ENCODE data around the gene TP53RK. TPM values are rescaled to one million over a fixed set of nuclear protein-coding genes. Genes with fewer than 3 reads are reported as not detected.
"Not testable (repeated sequence)": the region's sequence is repeated elsewhere in the genome, so short reads cannot be mapped to it uniquely, and the experiment has no call there.

TP53RK gene
- total RNA-seq, 1 donor: 21.0 TPM

DNA sequence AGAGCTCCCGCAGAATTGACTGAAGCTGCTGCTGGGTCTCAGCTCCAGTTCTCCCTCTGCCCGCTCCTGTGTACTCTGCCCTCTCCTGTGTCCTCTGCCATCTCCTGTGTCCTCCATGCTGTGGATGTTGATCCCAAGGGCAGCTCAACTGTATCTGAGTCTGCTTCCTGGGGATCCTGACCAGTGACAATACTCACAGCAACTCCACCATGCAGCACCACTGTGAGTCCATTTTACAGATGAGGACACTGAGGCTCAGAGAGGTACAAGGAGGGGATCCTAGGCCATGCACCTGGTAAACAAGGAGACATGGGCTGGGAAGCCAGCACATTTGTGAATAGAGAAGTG lies 8.6 kb downstream of the TP53RK start:
- no peaks in the 10 kb centered on the region for H3K9me3 ChIP-seq (ENCODE audit: low read depth, low read length)
- peaks cover 13% of the 10 kb centered on the region for H3K36me3 ChIP-seq (ENCODE audit: insufficient read depth, low read length)
- no peaks in the 10 kb centered on the region for H3K27me3 ChIP-seq (ENCODE audit: insufficient read depth, low read length)
- H2AFZ ChIP-seq (ENCODE audit: low read length): no peak overlapping the region
- no peak overlapping the region for H3K4me3 ChIP-seq (ENCODE audit: insufficient read depth, low read length)
- no peaks in the 10 kb centered on the region for H3K4me1 ChIP-seq (ENCODE audit: insufficient read depth, low read length)
- H3K79me2 ChIP-seq (ENCODE audit: insufficient read depth, low read length): peaks cover 25% of the 10 kb centered on the region
- H4K20me1 ChIP-seq (ENCODE audit: insufficient read depth, low read length): peaks cover 23% of the 10 kb centered on the region
- TF ChIP-seq, protein P1, sequence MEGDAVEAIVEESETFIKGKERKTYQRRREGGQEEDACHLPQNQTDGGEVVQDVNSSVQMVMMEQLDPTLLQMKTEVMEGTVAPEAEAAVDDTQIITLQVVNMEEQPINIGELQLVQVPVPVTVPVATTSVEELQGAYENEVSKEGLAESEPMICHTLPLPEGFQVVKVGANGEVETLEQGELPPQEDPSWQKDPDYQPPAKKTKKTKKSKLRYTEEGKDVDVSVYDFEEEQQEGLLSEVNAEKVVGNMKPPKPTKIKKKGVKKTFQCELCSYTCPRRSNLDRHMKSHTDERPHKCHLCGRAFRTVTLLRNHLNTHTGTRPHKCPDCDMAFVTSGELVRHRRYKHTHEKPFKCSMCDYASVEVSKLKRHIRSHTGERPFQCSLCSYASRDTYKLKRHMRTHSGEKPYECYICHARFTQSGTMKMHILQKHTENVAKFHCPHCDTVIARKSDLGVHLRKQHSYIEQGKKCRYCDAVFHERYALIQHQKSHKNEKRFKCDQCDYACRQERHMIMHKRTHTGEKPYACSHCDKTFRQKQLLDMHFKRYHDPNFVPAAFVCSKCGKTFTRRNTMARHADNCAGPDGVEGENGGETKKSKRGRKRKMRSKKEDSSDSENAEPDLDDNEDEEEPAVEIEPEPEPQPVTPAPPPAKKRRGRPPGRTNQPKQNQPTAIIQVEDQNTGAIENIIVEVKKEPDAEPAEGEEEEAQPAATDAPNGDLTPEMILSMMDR (IDR thresholded peaks at IDR 0.05; ENCODE audit: extremely low read depth, low read depth, low read length): no peak
- H3K27ac ChIP-seq (ENCODE audit: low read depth, low read length): no peak overlapping the region
- no peak for DNase-seq (ENCODE audit: insufficient read length, low spot score, missing footprints)
- no peak overlapping the region for H3K4me2 ChIP-seq (ENCODE audit: insufficient read depth, low read length)

DNA sequence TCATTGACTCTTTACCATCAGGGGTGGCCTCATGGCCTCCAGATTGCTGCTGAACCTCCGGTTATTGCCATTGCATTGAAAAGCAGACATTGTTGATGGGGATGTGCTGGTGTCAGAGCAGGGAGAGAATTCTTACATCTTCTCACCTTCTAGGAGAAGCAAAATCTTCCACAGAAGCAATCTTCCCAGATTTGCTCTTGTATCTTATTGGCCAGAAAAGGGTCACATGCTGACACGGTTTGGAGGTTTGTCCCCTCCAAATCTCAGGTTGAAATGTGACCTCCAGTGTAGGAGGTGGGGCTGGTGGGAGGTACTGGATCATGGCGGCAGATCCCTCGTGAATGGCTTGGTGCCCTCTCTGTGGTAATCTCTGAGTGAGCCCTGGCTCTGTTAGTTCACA lies 10.7 kb downstream of the TP53RK start:
- no peak overlapping the region for H3K4me3 ChIP-seq (ENCODE audit: insufficient read depth, low read length)
- no peak overlapping the region for H3K4me2 ChIP-seq (ENCODE audit: insufficient read depth, low read length)
- peaks cover 6% of the 10 kb centered on the region for H3K36me3 ChIP-seq (ENCODE audit: insufficient read depth, low read length)
- H3K9me3 ChIP-seq (ENCODE audit: low read depth, low read length): no peaks in the 10 kb centered on the region
- no peak overlapping the region for H3K27ac ChIP-seq (ENCODE audit: low read depth, low read length)
- no peaks in the 10 kb centered on the region for H3K27me3 ChIP-seq (ENCODE audit: insufficient read depth, low read length)
- H3K4me1 ChIP-seq (ENCODE audit: insufficient read depth, low read length): no peaks in the 10 kb centered on the region
- H2AFZ ChIP-seq (ENCODE audit: low read length): no peak overlapping the region
- TF ChIP-seq, protein P1 (IDR thresholded peaks at IDR 0.05; ENCODE audit: extremely low read depth, low read depth, low read length): no peak
- peaks cover 6% of the 10 kb centered on the region for H3K79me2 ChIP-seq (ENCODE audit: insufficient read depth, low read length)
- peaks cover 23% of the 10 kb centered on the region for H4K20me1 ChIP-seq (ENCODE audit: insufficient read depth, low read length)
- no peak for DNase-seq (ENCODE audit: insufficient read length, low spot score, missing footprints)

DNA sequence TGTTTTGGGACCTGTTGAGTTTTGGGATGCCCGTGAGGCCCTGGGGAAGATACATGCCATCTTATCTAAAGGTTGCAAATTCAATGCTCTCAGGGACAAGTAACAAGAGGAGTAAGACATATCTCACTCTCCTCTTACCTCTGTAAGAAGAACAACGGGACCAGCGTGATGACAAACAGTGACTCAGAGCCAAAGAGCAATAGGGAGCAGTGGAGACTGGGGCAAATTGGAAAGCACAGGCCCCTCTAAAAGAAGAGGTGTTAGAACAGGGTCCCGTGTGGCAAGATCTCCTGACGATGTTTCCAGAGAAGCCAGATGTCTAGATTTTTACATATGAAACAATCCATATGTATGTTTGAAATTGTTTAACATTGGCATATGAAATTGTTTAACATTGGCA lies 11.6 kb downstream of the TP53RK start:
- DNase-seq (ENCODE audit: insufficient read length, low spot score, missing footprints): peak; percentile 21
- H4K20me1 ChIP-seq (ENCODE audit: insufficient read depth, low read length): peaks cover 23% of the 10 kb centered on the region
- H3K27ac ChIP-seq (ENCODE audit: low read depth, low read length): no peak overlapping the region
- H3K79me2 ChIP-seq (ENCODE audit: insufficient read depth, low read length): peaks cover 2% of the 10 kb centered on the region
- H3K36me3 ChIP-seq (ENCODE audit: insufficient read depth, low read length): peaks cover 6% of the 10 kb centered on the region
- no peaks in the 10 kb centered on the region for H3K9me3 ChIP-seq (ENCODE audit: low read depth, low read length)
- H2AFZ ChIP-seq (ENCODE audit: low read length): no peak overlapping the region
- H3K4me2 ChIP-seq (ENCODE audit: insufficient read depth, low read length): no peak overlapping the region
- H3K4me1 ChIP-seq (ENCODE audit: insufficient read depth, low read length): no peaks in the 10 kb centered on the region
- TF ChIP-seq, protein P1 (IDR thresholded peaks at IDR 0.05; ENCODE audit: extremely low read depth, low read depth, low read length): no peak
- H3K27me3 ChIP-seq (ENCODE audit: insufficient read depth, low read length): no peaks in the 10 kb centered on the region
- H3K4me3 ChIP-seq (ENCODE audit: insufficient read depth, low read length): no peak overlapping the region

DNA sequence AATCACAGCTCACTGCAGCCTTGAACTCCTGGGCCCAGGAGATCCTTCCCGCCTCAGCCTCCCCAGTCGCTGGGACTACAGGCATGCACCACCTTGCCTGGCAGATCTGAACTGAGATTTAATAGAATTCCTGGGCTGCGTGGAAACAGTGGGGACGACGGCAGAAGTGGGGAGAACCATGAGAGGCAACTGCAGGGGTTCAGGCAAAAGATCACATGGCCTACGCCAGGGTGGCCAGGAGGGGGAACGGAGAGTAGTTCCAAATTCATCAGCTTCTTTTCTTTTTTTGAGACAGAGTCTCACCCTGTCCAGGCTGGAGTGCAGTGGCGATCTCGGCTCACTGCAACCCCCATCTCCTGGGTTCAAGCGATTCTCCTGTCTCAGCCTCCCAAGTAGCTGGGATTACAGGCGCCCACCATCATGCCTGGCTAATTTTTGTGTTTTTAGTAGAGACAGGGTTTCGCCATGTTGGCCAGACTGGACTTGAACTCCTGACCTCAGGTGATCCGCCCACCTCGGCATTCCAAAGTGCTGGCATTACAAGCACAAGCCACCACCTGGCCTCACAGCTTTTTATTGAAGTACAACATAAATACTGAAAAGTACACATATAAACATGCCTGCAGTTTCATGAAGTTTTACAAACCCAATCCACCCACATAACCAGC lies 12.5 kb downstream of the TP53RK start:
- H3K9me3 ChIP-seq (ENCODE audit: low read depth, low read length); H3K27ac ChIP-seq (ENCODE audit: low read depth, low read length); H3K4me2 ChIP-seq (ENCODE audit: insufficient read depth, low read length); H3K36me3 ChIP-seq (ENCODE audit: insufficient read depth, low read length); H3K27me3 ChIP-seq (ENCODE audit: insufficient read depth, low read length); H3K4me1 ChIP-seq (ENCODE audit: insufficient read depth, low read length); H3K79me2 ChIP-seq (ENCODE audit: insufficient read depth, low read length); H2AFZ ChIP-seq (ENCODE audit: low read length); H3K4me3 ChIP-seq (ENCODE audit: insufficient read depth, low read length): not testable (repeated sequence)
- DNase-seq (ENCODE audit: insufficient read length, low spot score, missing footprints): peak; percentile 13
- peaks cover 18% of the 10 kb centered on the region for H4K20me1 ChIP-seq (ENCODE audit: insufficient read depth, low read length)
